ENCODE results near the gene PPP1R1C.

DNA sequence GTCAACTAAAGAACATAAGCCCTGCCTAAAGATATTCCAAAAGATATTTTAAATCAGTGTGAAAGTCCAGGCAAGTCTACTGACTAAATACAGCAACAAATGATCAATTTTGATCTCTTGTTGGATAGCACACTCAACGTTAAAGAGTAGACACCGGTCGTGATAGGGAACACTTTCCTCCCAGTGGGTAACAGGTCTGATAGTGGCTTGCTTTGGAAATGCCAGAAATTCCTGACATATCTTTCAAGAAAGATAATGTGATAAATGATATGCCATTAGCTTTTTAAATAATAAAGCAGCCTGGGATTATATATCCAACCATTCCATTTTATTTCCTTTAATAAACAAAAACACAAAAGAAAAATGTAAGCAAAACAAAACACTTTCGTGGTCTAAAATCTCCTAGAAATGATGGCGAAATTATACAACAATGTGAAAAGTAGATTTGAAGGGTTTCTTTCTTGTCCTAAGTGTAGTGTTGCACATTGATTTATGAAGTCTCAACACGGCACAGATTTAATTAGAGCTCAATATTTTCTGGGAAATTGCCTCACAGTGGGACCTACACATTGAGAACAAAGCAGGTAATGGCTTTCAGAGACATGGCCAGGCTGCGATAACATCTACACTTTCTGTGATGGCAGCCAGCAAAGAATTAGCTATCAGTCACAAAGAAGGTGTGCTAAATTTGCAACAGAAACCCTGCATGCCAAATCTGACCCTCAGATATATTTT is 158.6 kb downstream of the PPP1R1C start:
- TF ChIP-seq CTCF (IDR thresholded peaks at IDR 0.05 in 8 of 11, conservative IDR thresholded peaks at IDR 0.05 in 3 of 11) (no peak), POLR2AphosphoS5 (IDR thresholded peaks at IDR 0.05) (no peak)

All from spleen (tissue), 7 donors.